ENCODE measurements around the gene ACTR3. TPM values are rescaled to one million over a fixed set of nuclear protein-coding genes. Genes with fewer than 3 reads are reported as not detected.
A peak's percentile ranks its signal among the peaks of the same experiment; 100 is the strongest.

The ACTR3 gene
- total and polyA plus RNA-seq, 2 experiments from 2014 or later, result 361 to 410 TPM

- H3K27ac ChIP-seq, result no peak overlapping the region
- no peak overlapping the region for H2AFZ ChIP-seq
- H4K20me1 ChIP-seq (ENCODE audit: insufficient read depth), result no peaks in the 10 kb centered on the region
- no peak overlapping the region for H3K4me3 ChIP-seq
- WGBS, 2 experiments (ENCODE audit: low coverage in 1 of 2, low lambda C conversion rate in 2 of 2, missing lambda C conversion rate in 2 of 2), result 71 to 75% methylated on average over 7 of the region's 7 CpGs
- H3K4me1 ChIP-seq (ENCODE audit: insufficient read depth), result no peaks in the 10 kb centered on the region
- no peak for TF ChIP-seq EZH2 (IDR thresholded peaks at IDR 0.05; ENCODE audit: insufficient read depth, poor library complexity, severe bottlenecking)
- no peak for TF ChIP-seq EZH2phosphoT487 (IDR thresholded peaks at IDR 0.05; ENCODE audit: insufficient read depth, low read depth)
- H3K9ac ChIP-seq, result no peak overlapping the region
- H3K27me3 ChIP-seq (replicated peaks; ENCODE audit: insufficient read depth), result no peaks in the 10 kb centered on the region
- no peaks in the 10 kb centered on the region for H3K79me2 ChIP-seq (ENCODE audit: insufficient read depth)
- no peak overlapping the region for H3K4me2 ChIP-seq (ENCODE audit: unreplicated experiment)
- in situ Hi-C loops (cut with MboI), result no loop called here
- H3K9me3 ChIP-seq (ENCODE audit: low read depth), result no peaks in the 10 kb centered on the region
- no peaks in the 10 kb centered on the region for H3K9me2 ChIP-seq (ENCODE audit: insufficient read depth)
- no peaks in the 10 kb centered on the region for H3K36me3 ChIP-seq (ENCODE audit: low read depth)
- no peaks in the 10 kb centered on the region for H3F3A ChIP-seq (ENCODE audit: insufficient read depth)
- no peak for DNase-seq
These were observed 95.9 kb downstream of the ACTR3 start for GRCh38 chr2:113985554-113986397.

GRCh38 chr2:113986762-113987290, 96.9 kb downstream of the ACTR3 start:
- in situ Hi-C loops (cut with MboI), result no loop called here
- WGBS, 2 experiments (ENCODE audit: low coverage in 1 of 2, low lambda C conversion rate in 2 of 2, missing lambda C conversion rate in 2 of 2), result 59 to 67% methylated on average over 4 of the region's 4 CpGs
- H3K27ac ChIP-seq, result no peak overlapping the region

GRCh38 chr2:113992090-113992489, 102.2 kb downstream of the ACTR3 start:
- in situ Hi-C loops (cut with MboI), result no loop called here
- Histone ChIP-seq H3K27me3 (replicated peaks; ENCODE audit: insufficient read depth) (no peaks in the 10 kb centered on the region), H3K79me2 (ENCODE audit: insufficient read depth) (no peaks in the 10 kb centered on the region), H3K4me2 (ENCODE audit: unreplicated experiment) (no peak overlapping the region), H3K36me3 (ENCODE audit: low read depth) (no peaks in the 10 kb centered on the region), H3K4me1 (ENCODE audit: insufficient read depth) (no peaks in the 10 kb centered on the region), H2AFZ (no peak overlapping the region), H4K20me1 (ENCODE audit: insufficient read depth) (no peaks in the 10 kb centered on the region), H3K4me3 (no peak overlapping the region), H3K27ac (no peak overlapping the region), H3K9me2 (ENCODE audit: insufficient read depth) (no peaks in the 10 kb centered on the region), H3F3A (ENCODE audit: insufficient read depth) (no peaks in the 10 kb centered on the region), H3K9me3 (ENCODE audit: low read depth) (no peaks in the 10 kb centered on the region), H3K9ac (no peak overlapping the region)
- TF ChIP-seq EZH2phosphoT487 (IDR thresholded peaks at IDR 0.05; ENCODE audit: insufficient read depth, low read depth) (no peak), EZH2 (IDR thresholded peaks at IDR 0.05; ENCODE audit: insufficient read depth, poor library complexity, severe bottlenecking) (no peak)
- 8 to 31% methylated on average over 1 of the region's 1 CpG for WGBS, 2 experiments (ENCODE audit: low coverage in 1 of 2, low lambda C conversion rate in 2 of 2, missing lambda C conversion rate in 2 of 2)
- DNase-seq, result peak; percentile 18

More at GRCh38 chr2:113986762-113987290, 96.9 kb downstream of the ACTR3 start:
- H3K36me3 ChIP-seq (ENCODE audit: low read depth), result no peaks in the 10 kb centered on the region
- no peaks in the 10 kb centered on the region for H3K27me3 ChIP-seq (replicated peaks; ENCODE audit: insufficient read depth)
- no peaks in the 10 kb centered on the region for H3F3A ChIP-seq (ENCODE audit: insufficient read depth)
- H3K4me1 ChIP-seq (ENCODE audit: insufficient read depth), result no peaks in the 10 kb centered on the region
- H2AFZ ChIP-seq, result no peak overlapping the region
- no peaks in the 10 kb centered on the region for H4K20me1 ChIP-seq (ENCODE audit: insufficient read depth)
- no peak overlapping the region for H3K4me3 ChIP-seq
- no peaks in the 10 kb centered on the region for H3K9me3 ChIP-seq (ENCODE audit: low read depth)
- no peak for TF ChIP-seq EZH2 (IDR thresholded peaks at IDR 0.05; ENCODE audit: insufficient read depth, poor library complexity, severe bottlenecking)
- TF ChIP-seq EZH2phosphoT487 (IDR thresholded peaks at IDR 0.05; ENCODE audit: insufficient read depth, low read depth), result no peak
- no peaks in the 10 kb centered on the region for H3K9me2 ChIP-seq (ENCODE audit: insufficient read depth)
- H3K4me2 ChIP-seq (ENCODE audit: unreplicated experiment), result no peak overlapping the region
- DNase-seq, result no peak
- H3K79me2 ChIP-seq (ENCODE audit: insufficient read depth), result no peaks in the 10 kb centered on the region
- no peak overlapping the region for H3K9ac ChIP-seq

GRCh38 chr2:113996671-113997594, 107.0 kb downstream of the ACTR3 start:
- Histone ChIP-seq H3K4me2 (ENCODE audit: unreplicated experiment) (no peak overlapping the region), H3K4me3 (no peak overlapping the region), H3K79me2 (ENCODE audit: insufficient read depth) (no peaks in the 10 kb centered on the region), H2AFZ (no peak overlapping the region), H3K9me3 (ENCODE audit: low read depth) (no peaks in the 10 kb centered on the region), H3K27me3 (replicated peaks; ENCODE audit: insufficient read depth) (no peaks in the 10 kb centered on the region), H3K36me3 (ENCODE audit: low read depth) (no peaks in the 10 kb centered on the region), H3K9ac (no peak overlapping the region), H3F3A (ENCODE audit: insufficient read depth) (no peaks in the 10 kb centered on the region), H3K27ac (no peak overlapping the region), H3K9me2 (ENCODE audit: insufficient read depth) (no peaks in the 10 kb centered on the region), H3K4me1 (ENCODE audit: insufficient read depth) (no peaks in the 10 kb centered on the region), H4K20me1 (ENCODE audit: insufficient read depth) (no peaks in the 10 kb centered on the region)
- no peak for DNase-seq
- 50 to 55% methylated on average over 6 of the region's 6 CpGs for WGBS, 2 experiments (ENCODE audit: low coverage in 1 of 2, low lambda C conversion rate in 2 of 2, missing lambda C conversion rate in 2 of 2)
- in situ Hi-C loops (cut with MboI), result no loop called here
- TF ChIP-seq EZH2phosphoT487 (IDR thresholded peaks at IDR 0.05; ENCODE audit: insufficient read depth, low read depth) (no peak), EZH2 (IDR thresholded peaks at IDR 0.05; ENCODE audit: insufficient read depth, poor library complexity, severe bottlenecking) (no peak)

Data from GM23248 (cell line).